SIG-M5 treated with dmso at 0.1 percent for 504 hours (cell line): Measurements from ENCODE around the gene ZBTB34.
A peak's percentile ranks its signal among the peaks of the same experiment; 100 is the strongest.

Source experiments
- DNase-seq: peaks from one replicate; lab custom pipeline; 2025; ENCODE audit not compliant: unreplicated experiment; lab: John Stamatoyannopoulos, UW

Gene ZBTB34

DNA sequence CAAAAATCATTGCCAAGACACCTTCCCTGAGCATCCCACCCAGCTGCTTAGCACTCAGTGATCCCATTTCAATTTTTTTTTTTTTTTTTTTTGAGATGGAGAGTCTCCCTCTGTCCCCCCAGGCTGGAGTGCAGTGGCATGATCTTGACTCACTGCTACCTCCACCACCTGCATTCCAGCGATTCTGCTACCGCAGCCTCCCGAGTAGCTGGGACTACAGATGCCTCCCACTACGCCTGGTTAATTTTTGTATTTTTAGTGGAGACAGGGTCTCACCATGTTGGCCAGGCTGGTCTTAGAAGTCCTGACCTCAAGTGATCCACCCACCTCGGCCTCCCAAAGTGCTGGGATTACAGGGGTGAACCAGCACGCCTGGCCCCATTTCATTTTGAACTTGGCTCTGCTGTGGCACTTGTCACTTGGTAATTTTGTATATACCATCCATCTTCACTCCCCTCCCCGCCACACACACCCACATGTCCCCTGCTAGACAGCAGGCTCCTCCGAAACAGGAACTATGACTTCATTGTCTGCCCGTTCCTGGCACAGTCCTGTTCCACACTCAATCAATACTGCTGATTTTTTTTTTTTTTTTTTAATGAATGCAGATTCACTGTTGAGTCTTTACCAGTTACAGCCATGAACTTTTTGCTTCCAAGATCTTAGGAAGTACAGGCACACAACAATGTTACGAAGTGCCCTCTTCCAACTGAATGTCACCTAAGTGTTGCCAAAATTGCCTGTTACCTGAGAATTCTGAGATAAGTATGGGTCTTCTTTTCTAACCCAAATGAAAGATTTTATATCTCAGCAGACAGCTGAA, 17.3 kb upstream of the ZBTB34 start:
- DNase-seq: peak; percentile 19

- no peak for DNase-seq
Measured at GRCh38 chr9:126844085-126844484, 16.4 kb upstream of the ZBTB34 start.

GRCh38 chr9:126847051-126847450, 13.4 kb upstream of the ZBTB34 start:
- DNase-seq: no peak

- DNase-seq: no peak
Measured at GRCh38 chr9:126849591-126850225, 10.7 kb upstream of the ZBTB34 start.

- DNase-seq: no peak
Measured at GRCh38 chr9:126851286-126851880, 9.1 kb upstream of the ZBTB34 start.

DNA sequence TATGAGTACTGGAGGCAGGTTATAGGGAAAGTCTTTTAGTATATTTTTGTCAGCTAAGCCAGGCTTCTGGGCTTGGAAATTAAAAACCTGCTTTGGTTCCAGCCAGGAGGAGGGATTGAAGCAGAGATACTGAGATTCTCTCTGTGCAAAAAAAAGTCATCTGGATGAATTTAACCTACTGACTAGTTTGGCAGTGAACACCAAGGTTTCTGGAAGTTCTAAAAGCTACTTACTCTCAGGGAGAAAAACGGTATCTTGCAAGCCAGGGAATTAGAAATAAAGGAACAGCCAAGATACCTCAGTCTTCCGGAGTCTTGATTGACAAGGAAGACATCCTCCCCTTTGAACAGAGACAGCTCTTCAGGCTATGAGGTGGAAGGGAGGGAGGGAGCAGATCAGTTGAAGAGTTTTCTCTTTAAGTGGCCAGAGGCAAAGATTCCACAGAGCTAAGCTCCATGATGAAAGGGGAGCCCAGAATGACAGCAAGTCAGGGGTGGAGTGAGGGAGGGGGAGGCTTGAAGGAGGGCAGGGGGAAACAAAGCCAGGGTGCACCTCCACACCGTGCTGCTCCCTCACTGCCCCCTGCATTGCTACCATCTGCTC, 8.3 kb upstream of the ZBTB34 start:
- DNase-seq: no peak

- no peak for DNase-seq
Measured at GRCh38 chr9:126853667-126854066, 6.8 kb upstream of the ZBTB34 start.

DNA sequence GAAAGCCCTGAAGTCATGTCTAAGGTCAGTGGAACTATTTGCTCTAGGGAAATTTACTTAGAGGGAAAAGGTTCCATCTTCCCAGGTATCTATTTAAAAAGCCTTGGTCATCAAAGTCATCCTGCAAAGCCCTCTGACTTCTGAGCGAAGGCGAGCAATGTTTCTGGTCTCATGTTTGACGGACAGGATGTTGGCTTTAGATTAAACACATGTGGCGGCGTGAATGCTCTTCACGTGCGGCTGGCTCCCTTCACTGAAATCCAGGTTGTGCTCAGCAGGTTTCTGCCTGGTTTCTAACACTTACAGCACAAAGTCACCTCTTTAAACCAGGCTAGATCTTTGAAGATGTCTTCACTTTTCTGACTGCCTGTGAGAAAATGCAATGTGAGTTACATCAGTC, 5.7 kb upstream of the ZBTB34 start:
- DNase-seq: no peak

DNA sequence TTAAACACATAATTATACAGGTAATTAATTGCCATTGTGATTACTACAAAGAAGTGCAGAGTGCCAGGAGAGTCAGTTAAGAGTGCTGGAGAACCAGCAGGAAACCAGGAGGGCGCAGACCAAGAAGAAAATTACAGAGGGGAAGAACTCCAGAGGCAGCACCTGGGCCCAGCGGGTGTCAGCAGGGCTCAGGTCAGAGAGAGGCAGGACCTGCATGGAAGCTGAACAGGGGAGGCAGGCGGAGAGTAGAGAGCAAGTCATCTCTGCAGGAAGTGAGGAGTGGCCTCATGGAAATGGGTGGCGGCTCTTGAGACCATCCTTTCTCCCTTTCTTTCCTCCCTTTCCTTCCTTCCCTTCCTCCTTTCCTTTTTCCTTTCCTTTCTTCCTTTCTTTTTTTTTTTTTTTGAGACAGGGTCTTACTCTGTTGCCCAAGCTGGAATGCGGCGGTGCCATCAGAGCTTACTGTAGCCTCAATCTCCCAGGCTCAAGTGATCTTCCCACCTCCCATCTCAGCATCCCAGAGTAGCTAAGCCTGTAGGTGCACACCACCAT, 4.0 kb upstream of the ZBTB34 start:
- no peak for DNase-seq

DNA sequence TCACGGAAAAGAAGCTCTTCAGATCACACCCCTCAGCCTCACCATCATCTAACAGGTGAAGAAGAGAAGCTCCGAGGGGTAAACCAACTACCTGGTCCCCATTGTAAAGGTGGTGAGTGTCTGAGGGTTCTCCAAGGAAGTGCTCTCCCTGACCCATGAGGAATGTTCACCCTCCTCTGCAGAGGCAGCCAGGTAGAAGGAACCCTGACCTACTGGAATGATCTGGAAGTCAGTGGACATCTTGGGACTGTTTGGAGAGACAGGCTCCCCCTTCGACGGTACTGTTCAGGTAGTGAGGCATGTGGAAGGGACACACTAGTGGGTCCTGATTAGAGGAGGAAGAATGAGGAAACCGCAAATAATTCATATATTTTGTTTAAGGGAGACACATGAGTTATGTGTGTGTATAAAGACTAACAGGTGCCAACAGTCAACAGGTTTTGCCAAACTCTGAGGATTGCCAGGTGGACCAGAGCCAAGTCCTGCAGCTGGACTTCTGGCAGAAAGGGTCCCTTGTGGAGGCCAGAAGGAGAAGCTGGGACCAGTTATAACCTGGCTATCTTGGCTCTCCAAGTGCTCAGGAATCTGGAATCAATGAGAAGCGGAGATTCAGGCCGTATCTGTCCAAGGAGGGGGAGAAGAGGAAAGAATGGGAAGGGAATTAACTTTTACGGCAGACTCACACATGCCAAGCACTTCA, 3.0 kb upstream of the ZBTB34 start:
- DNase-seq: no peak

GRCh38 chr9:126859111-126859510, 1.3 kb upstream of the ZBTB34 start:
- DNase-seq: no peak

- no peak for DNase-seq
Measured at GRCh38 chr9:126860757-126861466, 473 bp downstream of the ZBTB34 start.

DNA sequence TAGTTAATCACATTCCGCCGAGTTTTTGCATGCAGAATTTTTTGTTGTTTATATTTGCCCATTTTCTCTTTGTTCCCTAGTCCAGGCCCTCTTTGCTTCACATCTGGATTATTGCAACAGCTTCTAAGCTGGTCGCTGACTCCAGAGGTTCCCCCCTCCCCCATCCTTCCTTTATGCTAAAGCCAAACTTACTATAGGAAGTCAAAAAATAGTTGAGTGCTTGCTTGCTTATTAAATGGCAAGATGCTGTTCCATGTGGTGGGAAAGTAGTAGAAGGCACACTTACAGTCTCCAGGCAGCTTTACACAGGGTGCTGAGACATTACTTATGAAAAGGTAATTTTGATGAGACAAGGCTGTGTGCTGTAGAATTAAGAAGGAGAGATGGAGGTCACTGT, 1.3 kb downstream of the ZBTB34 start:
- DNase-seq: peak; percentile 70

GRCh38 chr9:126862104-126862761, 1.8 kb downstream of the ZBTB34 start:
- peak; percentile 69 for DNase-seq

DNA sequence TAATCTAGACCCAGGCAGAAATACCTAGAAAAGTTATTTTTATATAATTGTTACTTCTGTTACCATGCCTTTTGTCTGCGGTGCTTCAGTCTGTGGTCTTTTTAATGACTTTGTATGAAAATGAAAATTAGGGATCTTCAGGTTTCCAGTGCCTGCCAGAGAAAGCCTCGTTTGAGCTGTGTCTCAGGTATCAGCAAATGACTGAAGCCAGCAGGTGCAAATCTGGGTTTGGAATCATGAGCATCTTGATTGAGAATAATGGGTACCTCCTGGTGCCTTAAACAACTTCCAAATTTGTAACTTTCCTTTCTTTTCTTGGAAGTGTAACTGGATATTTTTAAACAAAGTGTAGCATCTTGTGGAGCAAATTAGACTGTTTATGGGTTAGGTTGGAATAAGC, 4.3 kb downstream of the ZBTB34 start:
- no peak for DNase-seq

DNA sequence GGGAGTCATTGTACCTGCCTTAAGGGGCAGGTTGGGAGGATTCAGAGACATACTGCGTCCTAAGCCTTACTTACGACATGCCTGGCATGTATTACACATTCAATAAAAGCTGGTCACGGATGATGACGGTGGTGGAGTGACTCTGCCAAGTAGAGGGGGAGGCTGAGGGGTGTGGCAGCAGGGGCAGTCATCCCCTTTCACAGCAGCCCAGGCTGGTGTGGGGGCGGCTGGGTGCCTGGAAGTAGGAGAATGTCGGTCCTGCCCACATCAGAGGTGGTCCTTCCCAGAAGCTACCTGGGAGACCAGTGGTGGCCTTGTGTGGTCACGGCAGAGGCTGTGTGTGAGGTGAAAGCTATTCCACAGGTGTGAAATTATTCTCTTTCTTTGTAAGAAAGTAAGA, 8.9 kb downstream of the ZBTB34 start:
- no peak for DNase-seq

GRCh38 chr9:126872516-126872915, 12.1 kb downstream of the ZBTB34 start:
- no peak for DNase-seq

DNA sequence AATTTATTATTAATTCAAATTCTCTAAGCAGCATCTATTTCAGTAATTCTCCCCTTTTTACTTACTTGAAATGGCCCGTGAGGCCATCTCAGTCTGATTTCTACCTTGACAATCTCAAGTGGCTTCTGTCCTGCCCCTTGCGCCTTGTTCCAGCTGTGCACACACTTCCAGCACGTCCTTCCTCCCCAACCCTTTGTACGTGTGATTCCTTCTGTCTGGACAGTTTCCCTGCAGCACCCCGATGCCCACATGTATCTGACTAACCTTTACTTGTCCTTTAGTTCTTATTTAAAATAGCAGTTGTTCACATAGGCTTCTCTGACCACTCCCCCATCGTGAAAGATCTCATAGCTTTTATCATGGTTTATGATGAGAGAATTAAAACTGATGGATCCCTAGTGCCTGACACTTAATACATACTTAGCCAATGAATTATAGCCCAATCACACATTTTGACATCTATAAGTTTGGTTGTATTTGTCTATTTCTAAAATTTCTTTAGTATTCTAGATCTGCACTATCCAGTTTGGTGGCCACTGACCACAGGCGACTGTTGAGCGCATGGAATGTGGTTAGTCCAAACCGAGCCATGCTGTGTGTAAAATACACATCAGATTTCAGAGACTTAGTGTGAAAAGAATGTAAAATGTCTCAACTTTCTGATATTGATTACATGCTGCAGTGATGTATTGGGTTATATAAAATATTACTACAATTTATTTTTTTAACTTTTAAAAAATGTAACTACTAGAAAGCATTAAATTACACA, 14.3 kb downstream of the ZBTB34 start:
- DNase-seq: no peak
